Loucy (cell line): ENCODE measurements around the gene DGKI.

Experiments used
- CTCF ChIP-seq: fragments of 200-600 bp; sonication (generic); conservative IDR thresholded peaks from 2 replicates; pipeline ENCODE4 v1.5.1; 2014; ENCODE audit warnings: mild to moderate bottlenecking, antibody characterized with exemption, low read length
- EZH2phosphoT487 ChIP-seq: fragments of 200-600 bp; IDR thresholded peaks from 2 replicates; pipeline ENCODE4 v1.6.1; 2018; ENCODE audit warnings: antibody characterized with exemption, mild to moderate bottlenecking, moderate library complexity, borderline replicate concordance

GRCh38 chr7:137875746-137876145 lies 29.0 kb upstream of the DGKI start:
- TF ChIP-seq CTCF (no peak), EZH2phosphoT487 (no peak)
